Measurements from ENCODE around the gene KHDC4. TPM values are rescaled to one million over a fixed set of nuclear protein-coding genes. Genes with fewer than 3 reads are reported as not detected.

Gene KHDC4
- total and polyA plus RNA-seq, 9 of the 15 experiments (the other 6 are each of a cell fraction or from before 2014, with no cell fraction given) = 12.1 to 185 (median 65.6) TPM

DNA sequence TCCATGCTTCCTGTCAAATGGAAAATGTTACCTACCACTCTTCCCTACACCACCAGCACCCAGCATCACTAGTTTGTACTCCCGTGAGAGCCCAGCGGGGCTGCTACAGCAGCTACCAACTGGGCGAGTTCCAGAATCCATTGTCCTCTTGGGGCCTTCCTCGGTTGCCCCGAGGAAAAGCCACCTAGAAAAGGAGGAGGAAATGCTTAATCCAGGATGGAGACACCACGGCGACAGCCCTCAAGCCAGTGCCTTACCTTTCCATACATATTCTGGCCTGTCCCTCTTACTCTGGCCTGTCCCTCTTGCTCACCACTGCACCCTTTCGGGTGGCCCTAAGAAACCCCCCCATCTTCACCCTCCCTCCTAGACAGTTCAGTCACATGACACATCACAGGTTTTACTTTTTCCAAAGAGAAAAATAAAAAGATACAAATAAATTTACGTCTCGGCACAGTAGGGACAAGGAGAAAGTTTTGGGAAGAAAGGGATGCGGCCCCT, 23.5 kb downstream of the KHDC4 start (continued):
- TF ChIP-seq, protein P1, sequence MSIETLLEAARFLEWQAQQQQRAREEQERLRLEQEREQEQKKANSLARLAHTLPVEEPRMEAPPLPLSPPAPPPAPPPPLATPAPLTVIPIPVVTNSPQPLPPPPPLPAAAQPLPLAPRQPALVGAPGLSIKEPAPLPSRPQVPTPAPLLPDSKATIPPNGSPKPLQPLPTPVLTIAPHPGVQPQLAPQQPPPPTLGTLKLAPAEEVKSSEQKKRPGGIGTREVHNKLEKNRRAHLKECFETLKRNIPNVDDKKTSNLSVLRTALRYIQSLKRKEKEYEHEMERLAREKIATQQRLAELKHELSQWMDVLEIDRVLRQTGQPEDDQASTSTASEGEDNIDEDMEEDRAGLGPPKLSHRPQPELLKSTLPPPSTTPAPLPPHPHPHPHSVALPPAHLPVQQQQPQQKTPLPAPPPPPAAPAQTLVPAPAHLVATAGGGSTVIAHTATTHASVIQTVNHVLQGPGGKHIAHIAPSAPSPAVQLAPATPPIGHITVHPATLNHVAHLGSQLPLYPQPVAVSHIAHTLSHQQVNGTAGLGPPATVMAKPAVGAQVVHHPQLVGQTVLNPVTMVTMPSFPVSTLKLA (conservative IDR thresholded peaks at IDR 0.05) = 0 out of 4 replicates have a peak, but pooled peaks of 1 of the 2 experiments have one; percentile 43
- TF ChIP-seq OTX1 (CRISPR knock-in tag; IDR thresholded peaks at IDR 0.05) (no peak), GABPA (tag; conservative IDR thresholded peaks at IDR 0.05; ENCODE audit: low read depth) (no peak), ZNF41 (CRISPR knock-in tag; conservative IDR thresholded peaks at IDR 0.05) (0 out of 2 replicates have a peak, but pooled peaks have one; percentile 23), FOXM1 (IDR thresholded peaks at IDR 0.05; ENCODE audit: low read depth) (no peak), FOXM1 (CRISPR knock-in tag; IDR thresholded peaks at IDR 0.05; ENCODE audit: low read depth) (no peak), IFI16 (CRISPR knock-in tag; IDR thresholded peaks at IDR 0.05) (no peak), SP2 (IDR thresholded peaks at IDR 0.05; ENCODE audit: extremely low read depth, low read depth, low read length, poor library complexity, severe bottlenecking) (no peak), NFE2 (IDR thresholded peaks at IDR 0.05; ENCODE audit: low read depth) (no peak), ZNF764 (CRISPR knock-in tag; IDR thresholded peaks at IDR 0.05; ENCODE audit: low read depth) (peak; percentile 74), ZNF133 (CRISPR knock-in tag; IDR thresholded peaks at IDR 0.05) (no peak), SRF (CRISPR knock-in tag; IDR thresholded peaks at IDR 0.05) (no peak), DPF2 (IDR thresholded peaks at IDR 0.05) (no peak), SRSF3 (IDR thresholded peaks at IDR 0.05; ENCODE audit: insufficient read depth, low read length) (no peak), BACH1 (tag; IDR thresholded peaks at IDR 0.05) (no peak), KDM5B (IDR thresholded peaks at IDR 0.05; ENCODE audit: insufficient replicate concordance, low read depth, low read length) (no peak), SMARCB1 (IDR thresholded peaks at IDR 0.05; ENCODE audit: insufficient read length, low read depth) (no peak), YY1 (IDR thresholded peaks at IDR 0.05; ENCODE audit: borderline replicate concordance in 1 of 3, control insufficient read depth in 1 of 3, extremely low read depth in 1 of 3, insufficient read depth in 3 of 3, insufficient read length in 1 of 3, insufficient replicate concordance in 2 of 3, low read depth in 1 of 3, low read length in 2 of 3) (no peak), CHD1 (IDR thresholded peaks at IDR 0.05; ENCODE audit: low read length) (peak; percentile 14), SMAD1 (IDR thresholded peaks at IDR 0.05; ENCODE audit: low read depth, low read length, partially characterized antibody) (no peak), TOE1 (IDR thresholded peaks at IDR 0.05; ENCODE audit: borderline replicate concordance) (peak; percentile 97), TOE1 (CRISPR knock-in tag; IDR thresholded peaks at IDR 0.05; ENCODE audit: borderline replicate concordance, low read depth) (no peak), SIRT6 (IDR thresholded peaks at IDR 0.05; ENCODE audit: low read depth, low read length) (no peak), HDAC8 (tag; IDR thresholded peaks at IDR 0.05) (no peak), ZNF384 (IDR thresholded peaks at IDR 0.05; ENCODE audit: low read depth, low read length) (no peak), TSC22D4 (tag; IDR thresholded peaks at IDR 0.05) (no peak)
- TF ChIP-seq, protein P2, sequence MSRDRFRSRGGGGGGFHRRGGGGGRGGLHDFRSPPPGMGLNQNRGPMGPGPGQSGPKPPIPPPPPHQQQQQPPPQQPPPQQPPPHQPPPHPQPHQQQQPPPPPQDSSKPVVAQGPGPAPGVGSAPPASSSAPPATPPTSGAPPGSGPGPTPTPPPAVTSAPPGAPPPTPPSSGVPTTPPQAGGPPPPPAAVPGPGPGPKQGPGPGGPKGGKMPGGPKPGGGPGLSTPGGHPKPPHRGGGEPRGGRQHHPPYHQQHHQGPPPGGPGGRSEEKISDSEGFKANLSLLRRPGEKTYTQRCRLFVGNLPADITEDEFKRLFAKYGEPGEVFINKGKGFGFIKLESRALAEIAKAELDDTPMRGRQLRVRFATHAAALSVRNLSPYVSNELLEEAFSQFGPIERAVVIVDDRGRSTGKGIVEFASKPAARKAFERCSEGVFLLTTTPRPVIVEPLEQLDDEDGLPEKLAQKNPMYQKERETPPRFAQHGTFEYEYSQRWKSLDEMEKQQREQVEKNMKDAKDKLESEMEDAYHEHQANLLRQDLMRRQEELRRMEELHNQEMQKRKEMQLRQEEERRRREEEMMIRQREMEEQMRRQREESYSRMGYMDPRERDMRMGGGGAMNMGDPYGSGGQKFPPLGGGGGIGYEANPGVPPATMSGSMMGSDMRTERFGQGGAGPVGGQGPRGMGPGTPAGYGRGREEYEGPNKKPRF (IDR thresholded peaks at IDR 0.05; ENCODE audit: low read depth, low read length) = no peak

Data from K562 (cell line).